Activated T-cell treated with anti-CD3 and anti-CD28 coated beads, Interleukin-2, amount 50 U/mL, for 4 hours (primary cell): ENCODE measurements around the gene SIRPB2. TPM values are rescaled to one million over a fixed set of nuclear protein-coding genes. Genes with fewer than 3 reads are reported as not detected.

ENCODE experiments used
- ATAC-seq, 2 donors: fragments of 200-7000 bp; cut with Tn5 transposase; one replicate each; pipeline ENCODE4 v1.10.0; 2021
- DNase-seq: peaks from one replicate; pipeline ENCODE4 v3.0.0-alpha.2; 2020
- H3K27me3 Mint-ChIP-seq: one replicate; pipeline ENCODE4 v1.8.0; 2021; ENCODE audit warnings: low read depth, mixed read lengths
- H3K36me3 Mint-ChIP-seq: one replicate; pipeline ENCODE4 v1.8.0; 2022; ENCODE audit warnings: mixed read lengths; ENCODE audit not compliant: insufficient read depth
- H3K4me1 Mint-ChIP-seq: one replicate; pipeline ENCODE4 v1.8.0; 2021; ENCODE audit warnings: low read depth, mixed read lengths
- H3K4me3 Mint-ChIP-seq: one replicate; pipeline ENCODE4 v1.8.0; 2021; ENCODE audit warnings: mild to moderate bottlenecking, moderate library complexity, mixed read lengths
- H3K9me3 Mint-ChIP-seq: one replicate; pipeline ENCODE4 v1.8.0; 2021; ENCODE audit warnings: mixed read lengths
- total RNA-seq, 3 donors: library from RNA; stranded (reverse); gene quantifications; one replicate each; pipeline ENCODE4 v1.2.1, GENCODE V29; 2021

Gene SIRPB2
- total RNA-seq, 3 donors from 2014 or later = not detected

- no peak overlapping the region for H3K4me3 Mint-ChIP-seq
- DNase-seq (no peak), ATAC-seq (no peak)
- peaks cover 3% of the 10 kb centered on the region for H3K9me3 Mint-ChIP-seq
- H3K27me3 Mint-ChIP-seq = peaks cover 11% of the 10 kb centered on the region
- no peaks in the 10 kb centered on the region for H3K4me1 Mint-ChIP-seq
- H3K36me3 Mint-ChIP-seq = no peaks in the 10 kb centered on the region
Observed at GRCh38 chr20:1490643-1491195, 501 bp downstream of the SIRPB2 start.

- ATAC-seq (no peak), DNase-seq (no peak)
- H3K36me3 Mint-ChIP-seq = no peaks in the 10 kb centered on the region
- H3K4me1 Mint-ChIP-seq = no peaks in the 10 kb centered on the region
- peaks cover 16% of the 10 kb centered on the region for H3K27me3 Mint-ChIP-seq
- H3K9me3 Mint-ChIP-seq = peaks cover 3% of the 10 kb centered on the region
- no peak overlapping the region for H3K4me3 Mint-ChIP-seq
Observed at GRCh38 chr20:1489764-1490436, 1.3 kb downstream of the SIRPB2 start.

GRCh38 chr20:1489325-1489724, 1.9 kb downstream of the SIRPB2 start:
- no peaks in the 10 kb centered on the region for H3K36me3 Mint-ChIP-seq
- H3K27me3 Mint-ChIP-seq = peaks cover 19% of the 10 kb centered on the region
- DNase-seq (no peak), ATAC-seq (no peak)
- H3K4me1 Mint-ChIP-seq = no peaks in the 10 kb centered on the region
- peaks cover 3% of the 10 kb centered on the region for H3K9me3 Mint-ChIP-seq
- H3K4me3 Mint-ChIP-seq = no peak overlapping the region

- DNase-seq = no peak
- no peaks in the 10 kb centered on the region for H3K36me3 Mint-ChIP-seq
- H3K9me3 Mint-ChIP-seq = no peaks in the 10 kb centered on the region
- peaks cover 36% of the 10 kb centered on the region for H3K27me3 Mint-ChIP-seq
- no peaks in the 10 kb centered on the region for H3K4me1 Mint-ChIP-seq
- H3K4me3 Mint-ChIP-seq = no peak overlapping the region
- ATAC-seq = no peak
Observed at GRCh38 chr20:1486566-1486965, 4.7 kb downstream of the SIRPB2 start.

GRCh38 chr20:1484438-1485116, 6.6 kb downstream of the SIRPB2 start:
- no peak for ATAC-seq
- Mint-ChIP-seq H3K27me3 (peaks cover 40% of the 10 kb centered on the region), H3K4me3 (no peak overlapping the region), H3K9me3 (no peaks in the 10 kb centered on the region), H3K4me1 (no peaks in the 10 kb centered on the region), H3K36me3 (no peaks in the 10 kb centered on the region)
- DNase-seq = no peak

- Mint-ChIP-seq H3K4me1 (no peaks in the 10 kb centered on the region), H3K36me3 (no peaks in the 10 kb centered on the region), H3K4me3 (no peak overlapping the region), H3K9me3 (no peaks in the 10 kb centered on the region), H3K27me3 (peaks cover 34% of the 10 kb centered on the region)
- DNase-seq (no peak), ATAC-seq (no peak)
Observed at GRCh38 chr20:1479831-1480595, 11.2 kb downstream of the SIRPB2 start.

GRCh38 chr20:1478566-1478965, 12.7 kb downstream of the SIRPB2 start:
- ATAC-seq (no peak), DNase-seq (no peak)
- no peaks in the 10 kb centered on the region for H3K9me3 Mint-ChIP-seq
- no peaks in the 10 kb centered on the region for H3K36me3 Mint-ChIP-seq
- H3K4me1 Mint-ChIP-seq = no peaks in the 10 kb centered on the region
- H3K4me3 Mint-ChIP-seq = no peak overlapping the region
- peaks cover 23% of the 10 kb centered on the region for H3K27me3 Mint-ChIP-seq

- Mint-ChIP-seq H3K4me3 (no peak overlapping the region), H3K27me3 (peaks cover 19% of the 10 kb centered on the region)
Observed at GRCh38 chr20:1477896-1478490, 13.2 kb downstream of the SIRPB2 start.

GRCh38 chr20:1474817-1475603, 16.2 kb downstream of the SIRPB2 start:
- Mint-ChIP-seq H3K4me1 (no peaks in the 10 kb centered on the region), H3K4me3 (no peak overlapping the region), H3K27me3 (peaks cover 19% of the 10 kb centered on the region), H3K36me3 (no peaks in the 10 kb centered on the region), H3K9me3 (no peaks in the 10 kb centered on the region)
- ATAC-seq (peak in 1 of 2 donors; percentile 35), DNase-seq (no peak)

More at GRCh38 chr20:1477896-1478490, 13.2 kb downstream of the SIRPB2 start:
- no peaks in the 10 kb centered on the region for H3K36me3 Mint-ChIP-seq
- H3K4me1 Mint-ChIP-seq = no peaks in the 10 kb centered on the region
- no peaks in the 10 kb centered on the region for H3K9me3 Mint-ChIP-seq
- ATAC-seq (no peak), DNase-seq (no peak)

GRCh38 chr20:1474325-1474724, 16.9 kb downstream of the SIRPB2 start:
- Mint-ChIP-seq H3K9me3 (no peaks in the 10 kb centered on the region), H3K4me3 (no peak overlapping the region), H3K36me3 (no peaks in the 10 kb centered on the region), H3K4me1 (no peaks in the 10 kb centered on the region), H3K27me3 (peaks cover 15% of the 10 kb centered on the region)
- ATAC-seq (no peak), DNase-seq (no peak)

GRCh38 chr20:1473246-1474220, 17.7 kb downstream of the SIRPB2 start:
- no peaks in the 10 kb centered on the region for H3K36me3 Mint-ChIP-seq
- no peak overlapping the region for H3K4me3 Mint-ChIP-seq
- DNase-seq (no peak), ATAC-seq (no peak)
- peaks cover 20% of the 10 kb centered on the region for H3K27me3 Mint-ChIP-seq
- no peaks in the 10 kb centered on the region for H3K9me3 Mint-ChIP-seq
- no peaks in the 10 kb centered on the region for H3K4me1 Mint-ChIP-seq

- Mint-ChIP-seq H3K27me3 (peaks cover 18% of the 10 kb centered on the region), H3K9me3 (no peaks in the 10 kb centered on the region), H3K4me1 (peaks cover 4% of the 10 kb centered on the region), H3K36me3 (no peaks in the 10 kb centered on the region), H3K4me3 (no peak overlapping the region)
- DNase-seq = no peak
- ATAC-seq = no peak
Observed at GRCh38 chr20:1472556-1473245, 18.5 kb downstream of the SIRPB2 start.
